G401 (cell line): ENCODE measurements around the gene ZNF446. TPM values are rescaled to one million over a fixed set of nuclear protein-coding genes. Genes with fewer than 3 reads are reported as not detected.

Experiments
- DNase-seq: peaks from one replicate; pipeline ENCODE4 v3.0.0-alpha.2; 2015; ENCODE audit warnings: low spot score
- in situ Hi-C: cut with HindIII; loops from 2 replicates; pipeline ENCODE4 v1.10.0; 2016; ENCODE audit warnings: low sequenced_read_pairs, mixed read lengths
- total RNA-seq: library from RNA; depleted of rRNA; stranded (reverse); fragments of >200 nt; shearing (Covaris generic); gene quantifications from 2 replicates; pipeline ENCODE4 v1.2.3, GENCODE V29; 2014; rRNA removed

The ZNF446 gene
- total RNA-seq, 1 experiment from 2014 or later: 12.8 TPM

DNA sequence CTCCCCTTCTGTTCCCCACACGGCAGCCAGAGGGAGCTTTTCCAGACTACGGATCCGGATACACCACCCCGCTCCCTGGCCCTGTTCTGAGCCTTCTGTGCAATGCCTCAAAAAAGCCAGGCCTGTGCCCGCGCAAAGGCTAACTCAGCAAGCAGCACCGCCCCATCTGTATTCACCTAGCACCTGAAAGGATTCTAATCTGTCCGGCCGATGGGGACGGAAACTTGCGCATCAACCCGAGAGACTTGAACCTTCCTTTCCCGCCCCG, 42.9 kb downstream of the ZNF446 start:
- DNase-seq: peak; percentile 56
- in situ Hi-C loops: no loop called here

- in situ Hi-C loops: no loop called here
These were observed 43.5 kb downstream of the ZNF446 start, which contains the start of gene ZBTB45 for GRCh38 chr19:58519355-58520256. Gene ZBTB45 (minus strand): TSS chr19:58519810. CDS start chr19:58517673, 2,137 bp downstream.

DNA sequence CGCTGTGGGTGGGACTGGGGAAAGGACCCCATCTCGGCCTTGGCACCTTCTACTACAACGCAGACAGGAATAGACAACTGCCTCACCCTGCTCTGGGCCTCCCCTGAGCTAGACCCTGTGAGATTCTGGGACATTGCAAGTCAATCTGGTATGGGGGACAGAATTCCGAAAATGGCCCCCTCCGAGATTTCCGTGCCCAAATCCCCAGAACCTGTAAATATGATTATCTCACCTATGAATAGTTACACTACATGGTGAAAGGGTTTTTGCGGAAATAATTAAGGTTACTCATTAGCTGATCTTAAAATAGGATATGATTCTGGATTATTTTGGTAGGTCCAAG, 44.1 kb downstream of the ZNF446 start:
- in situ Hi-C loops: no loop called here
- DNase-seq: no peak

More at GRCh38 chr19:58519355-58520256, 43.5 kb downstream of the ZNF446 start, which contains the start of gene ZBTB45:
- DNase-seq: peak; percentile 96

- in situ Hi-C loops: no loop called here
- no peak for DNase-seq
These were observed 45.5 kb downstream of the ZNF446 start for GRCh38 chr19:58521651-58522050.

DNA sequence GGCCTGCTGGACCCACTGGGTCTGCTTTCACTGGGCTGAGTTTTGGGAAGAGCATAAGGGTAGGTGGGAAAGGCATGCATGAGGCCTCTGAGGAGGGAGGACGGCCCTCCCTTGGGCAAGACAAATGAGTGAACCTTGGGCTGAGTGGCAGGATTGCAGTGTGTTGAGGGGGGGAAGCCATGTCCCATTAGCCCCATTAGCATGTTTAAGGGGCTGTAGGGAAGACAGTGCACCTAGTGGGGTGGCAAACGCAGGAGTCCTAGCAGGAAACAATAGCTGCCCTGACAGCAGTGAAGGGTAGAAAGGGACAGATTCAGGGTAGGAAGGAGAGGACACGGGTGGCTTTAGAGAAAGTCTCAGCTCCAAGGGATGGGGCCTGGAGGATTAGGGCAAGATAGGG, 46.6 kb downstream of the ZNF446 start:
- in situ Hi-C loops: no loop called here
- no peak for DNase-seq

DNA sequence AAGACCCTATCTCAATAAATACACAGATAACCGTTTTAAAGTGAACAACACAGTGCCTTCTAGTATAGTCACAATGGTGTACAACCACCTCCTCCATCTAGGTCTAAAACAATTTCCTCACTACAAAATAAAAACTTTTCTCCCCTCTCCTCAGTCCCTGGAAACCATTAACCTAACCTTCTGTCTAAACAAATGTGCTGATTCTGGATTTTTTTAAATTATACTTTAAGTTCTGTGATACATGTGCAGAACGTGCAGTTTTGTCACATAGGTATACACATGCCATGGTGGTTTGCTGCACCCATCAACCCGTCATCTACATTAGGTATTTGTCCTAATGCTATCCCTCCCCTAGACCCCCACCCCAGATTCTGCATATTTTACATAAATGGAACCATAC, 53.3 kb downstream of the ZNF446 start:
- in situ Hi-C loops: no loop called here
- no peak for DNase-seq

Other genes with a start within 250 kb of the ZNF446 start
- 51.5 and 64.3 TPM in 2 replicates for gene ZNF544, start 247.4 kb upstream of the ZNF446 start, total RNA-seq
- 5.2 and 6.5 TPM in 2 replicates for gene ZNF8, start 197.4 kb upstream of the ZNF446 start, total RNA-seq
- 22.0 and 23.4 TPM in 2 replicates for gene ERVK3-1, start 171.0 kb upstream of the ZNF446 start, total RNA-seq
- gene ZSCAN22, start 149.4 kb upstream of the ZNF446 start, total RNA-seq: 2.9 and 3.7 TPM in 2 replicates
- 64.2 and 80.3 TPM in 2 replicates for gene A1BG, start 122.9 kb upstream of the ZNF446 start, total RNA-seq
- gene ZNF497, start 113.6 kb upstream of the ZNF446 start, total RNA-seq: 1.2 and 4.7 TPM in 2 replicates
- gene ZNF837, start 95.3 kb upstream of the ZNF446 start, total RNA-seq: 9.2 and 9.6 TPM in 2 replicates
- 2,081 and 2,975 TPM in 2 replicates for gene RPS5, start 89.1 kb upstream of the ZNF446 start, total RNA-seq
- not detected in 2 replicates for gene RNF225, start 80.7 kb upstream of the ZNF446 start, total RNA-seq
- gene ZNF584, start 67.7 kb upstream of the ZNF446 start, total RNA-seq: 25.8 and 60.2 TPM in 2 replicates
- gene ZNF132, start 36.2 kb upstream of the ZNF446 start, total RNA-seq: not detected in 2 replicates
- 8.1 and 11.0 TPM in 2 replicates for gene ZNF324B, start 24.7 kb upstream of the ZNF446 start, total RNA-seq
- gene ZNF324, start 9.3 kb upstream of the ZNF446 start, total RNA-seq: 10.8 and 11.6 TPM in 2 replicates
- gene SLC27A5, start 35.6 kb downstream of the ZNF446 start, total RNA-seq: 12.0 and 28.6 TPM in 2 replicates
- gene ZBTB45, start 43.5 kb downstream of the ZNF446 start, total RNA-seq: 6.1 and 6.6 TPM in 2 replicates
- gene TRIM28, start 67.7 kb downstream of the ZNF446 start, total RNA-seq: 579 and 1,015 TPM in 2 replicates
- gene CHMP2A, start 78.8 kb downstream of the ZNF446 start, total RNA-seq: 71.9 and 97.7 TPM in 2 replicates
- 187 and 192 TPM in 2 replicates for gene UBE2M, start 82.3 kb downstream of the ZNF446 start, total RNA-seq
- gene MZF1, start 97.0 kb downstream of the ZNF446 start, total RNA-seq: 9.4 and 10.7 TPM in 2 replicates